DOHH2 (cell line): ENCODE measurements around the gene SFRP5.

Experiments
- H3F3A ChIP-seq: fragments of 200-600 bp; sonication (generic), shearing (Covaris generic); 2 replicates; pipeline ENCODE4 v1.6.0; 2016; ENCODE audit warnings: antibody characterized with exemption, mild to moderate bottlenecking; ENCODE audit not compliant: control insufficient read depth, insufficient read depth
- H3K27ac ChIP-seq: fragments of 200-600 bp; sonication (generic); 2 replicates; pipeline ENCODE4 v1.5.1; 2014; ENCODE audit warnings: low read depth, mild to moderate bottlenecking, low read length, moderate library complexity
- H3K27me3 ChIP-seq: fragments of 200-600 bp; sonication (generic); 2 replicates; pipeline ENCODE4 v1.6.1; 2014; ENCODE audit warnings: mild to moderate bottlenecking, low read length, mixed read lengths; ENCODE audit not compliant: control insufficient read depth
- H3K36me3 ChIP-seq: fragments of 200-600 bp; sonication (generic); 2 replicates; pipeline ENCODE4 v1.6.1; 2014; ENCODE audit warnings: mild to moderate bottlenecking, low read length, moderate library complexity, mixed read lengths; ENCODE audit not compliant: control insufficient read depth
- H3K4me1 ChIP-seq: fragments of 200-600 bp; sonication (generic); 2 replicates; pipeline ENCODE4 v1.6.1; 2014; ENCODE audit warnings: mild to moderate bottlenecking, low read length, mixed read lengths; ENCODE audit not compliant: control insufficient read depth
- H3K4me2 ChIP-seq: fragments of 200-600 bp; sonication (generic); 2 replicates; pipeline ENCODE4 v1.6.0; 2014; ENCODE audit warnings: mild to moderate bottlenecking, low read length, moderate library complexity
- H3K4me3 ChIP-seq: fragments of 200-600 bp; sonication (generic); 2 replicates; pipeline ENCODE4 v1.5.1; 2014; ENCODE audit warnings: mild to moderate bottlenecking, low read length, mixed read lengths
- H3K79me2 ChIP-seq: fragments of 200-600 bp; sonication (generic); 2 replicates; pipeline ENCODE4 v1.6.1; 2014; ENCODE audit warnings: mild to moderate bottlenecking, low read length, mixed read lengths; ENCODE audit not compliant: control insufficient read depth
- H3K9me2 ChIP-seq: fragments of 200-600 bp; sonication (generic); replicated peaks from 2 replicates; pipeline ENCODE4 v1.6.1; 2014; ENCODE audit warnings: mild to moderate bottlenecking, low read length, mixed read lengths; ENCODE audit not compliant: control insufficient read depth
- H3K9me3 ChIP-seq: fragments of 200-600 bp; sonication (generic); 2 replicates; pipeline ENCODE4 v1.6.1; 2014; ENCODE audit warnings: antibody characterized with exemption, low read length, mixed read lengths; ENCODE audit not compliant: control insufficient read depth, insufficient read depth
- H4K20me1 ChIP-seq: fragments of 200-600 bp; sonication (generic); 2 replicates; pipeline ENCODE4 v1.6.0; 2014; ENCODE audit warnings: low read depth, mild to moderate bottlenecking, antibody characterized with exemption, low read length, moderate library complexity; ENCODE audit not compliant: control insufficient read depth, insufficient read depth
- EZH2phosphoT487 ChIP-seq: fragments of 200-600 bp; sonication (generic); IDR thresholded peaks from 2 replicates; pipeline ENCODE4 v1.6.1; 2017; ENCODE audit warnings: borderline replicate concordance, mild to moderate bottlenecking, antibody characterized with exemption, low read length, moderate library complexity, mixed read lengths
- TF ChIP-seq, protein P1 (sequence below): fragments of 200-600 bp; sonication (generic); IDR thresholded peaks from one replicate; pipeline ENCODE4 v1.5.1; 2014; ENCODE audit warnings: antibody characterized with exemption, mild to moderate bottlenecking, low read depth, low read length; ENCODE audit not compliant: poor library complexity, severe bottlenecking

The SFRP5 gene

DNA sequence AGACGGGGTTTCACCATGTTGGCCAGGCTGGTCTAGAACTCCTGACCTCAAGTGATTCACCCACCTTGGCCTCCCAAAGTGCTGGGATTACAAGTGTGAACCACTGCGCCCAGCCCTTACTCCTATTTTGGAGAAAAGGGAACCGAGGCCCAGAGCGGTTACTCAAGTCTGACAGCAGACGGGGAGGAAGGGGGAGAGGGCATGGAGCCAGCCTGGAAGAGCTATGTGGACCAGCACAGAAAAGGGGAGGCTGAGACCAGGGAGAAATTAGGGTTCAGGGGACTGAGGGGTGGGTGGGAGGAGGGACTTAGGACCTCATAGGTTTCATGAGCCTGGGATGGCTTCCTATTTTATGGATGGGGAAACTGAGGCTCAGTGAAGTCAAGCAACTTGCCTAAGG is 1.5 kb downstream of the SFRP5 start:
- H3K9me2 ChIP-seq, result no peaks in the 10 kb centered on the region
- H3K79me2 ChIP-seq, result no peaks in the 10 kb centered on the region
- H3K4me2 ChIP-seq, result no peak overlapping the region
- H3F3A ChIP-seq, result no peaks in the 10 kb centered on the region
- peaks cover 26% of the 10 kb centered on the region for H3K27me3 ChIP-seq
- no peaks in the 10 kb centered on the region for H3K9me3 ChIP-seq
- H3K4me3 ChIP-seq, result no peak overlapping the region
- no peaks in the 10 kb centered on the region for H4K20me1 ChIP-seq
- peaks cover 1% of the 10 kb centered on the region; the same call in 1 of the 2 replicates for H3K4me1 ChIP-seq
- H3K27ac ChIP-seq, result no peak overlapping the region
- H3K36me3 ChIP-seq, result no peaks in the 10 kb centered on the region
- TF ChIP-seq, protein P1, sequence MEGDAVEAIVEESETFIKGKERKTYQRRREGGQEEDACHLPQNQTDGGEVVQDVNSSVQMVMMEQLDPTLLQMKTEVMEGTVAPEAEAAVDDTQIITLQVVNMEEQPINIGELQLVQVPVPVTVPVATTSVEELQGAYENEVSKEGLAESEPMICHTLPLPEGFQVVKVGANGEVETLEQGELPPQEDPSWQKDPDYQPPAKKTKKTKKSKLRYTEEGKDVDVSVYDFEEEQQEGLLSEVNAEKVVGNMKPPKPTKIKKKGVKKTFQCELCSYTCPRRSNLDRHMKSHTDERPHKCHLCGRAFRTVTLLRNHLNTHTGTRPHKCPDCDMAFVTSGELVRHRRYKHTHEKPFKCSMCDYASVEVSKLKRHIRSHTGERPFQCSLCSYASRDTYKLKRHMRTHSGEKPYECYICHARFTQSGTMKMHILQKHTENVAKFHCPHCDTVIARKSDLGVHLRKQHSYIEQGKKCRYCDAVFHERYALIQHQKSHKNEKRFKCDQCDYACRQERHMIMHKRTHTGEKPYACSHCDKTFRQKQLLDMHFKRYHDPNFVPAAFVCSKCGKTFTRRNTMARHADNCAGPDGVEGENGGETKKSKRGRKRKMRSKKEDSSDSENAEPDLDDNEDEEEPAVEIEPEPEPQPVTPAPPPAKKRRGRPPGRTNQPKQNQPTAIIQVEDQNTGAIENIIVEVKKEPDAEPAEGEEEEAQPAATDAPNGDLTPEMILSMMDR, result no peak
- TF ChIP-seq EZH2phosphoT487, result no peak

DNA sequence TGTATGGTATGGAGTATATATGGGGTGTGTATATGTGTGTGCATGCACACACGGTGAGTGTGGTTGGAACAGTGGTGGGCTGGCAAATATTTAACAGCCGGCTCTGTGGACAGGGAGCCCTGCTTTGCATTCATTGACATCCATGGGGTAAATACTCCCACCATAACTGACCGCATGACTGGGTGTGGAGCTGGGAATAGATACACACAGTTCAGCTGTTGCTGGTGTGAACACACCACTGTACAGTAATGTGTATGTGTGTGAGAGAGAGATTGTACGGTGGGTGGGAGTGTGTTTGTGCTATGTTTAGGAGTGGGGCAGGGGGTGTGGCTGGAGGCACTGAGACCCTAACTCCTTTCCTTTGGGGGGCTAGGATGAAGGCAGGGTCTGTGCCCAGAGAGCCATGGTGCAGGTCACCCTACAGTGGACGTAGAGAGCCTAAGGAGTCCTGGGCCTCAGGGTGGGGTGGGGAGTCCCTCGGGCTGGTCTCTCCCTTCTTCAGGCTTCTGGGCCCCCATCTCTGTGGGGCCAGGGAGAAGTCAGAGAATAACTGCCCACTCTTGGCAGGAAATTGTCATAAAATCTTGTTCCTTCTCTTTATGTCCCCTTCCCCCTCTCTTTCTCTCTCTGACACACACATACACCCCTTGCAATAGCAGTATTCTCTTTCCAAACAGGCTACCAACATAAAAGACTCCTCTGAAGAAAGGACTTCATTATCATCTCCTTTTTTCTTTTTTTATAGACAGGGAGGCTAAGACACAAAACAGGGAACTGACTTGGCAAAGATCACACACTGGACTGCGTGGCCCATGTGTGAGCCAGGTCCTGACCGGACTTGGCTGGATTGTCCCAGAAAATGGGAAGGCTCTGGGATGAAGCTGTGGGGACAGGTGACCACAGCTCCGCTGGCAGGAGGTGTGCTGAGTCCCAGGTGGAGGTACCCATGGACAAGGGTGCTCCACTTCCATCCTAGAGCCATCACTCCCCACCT is 3.2 kb downstream of the SFRP5 start:
- H3F3A ChIP-seq, result no peaks in the 10 kb centered on the region; the same call in 1 of the 2 replicates
- no peaks in the 10 kb centered on the region for H3K9me3 ChIP-seq
- peaks cover 16% of the 10 kb centered on the region for H3K4me1 ChIP-seq
- H3K27me3 ChIP-seq, result peaks cover 26% of the 10 kb centered on the region
- no peak overlapping the region for H3K4me3 ChIP-seq
- no peaks in the 10 kb centered on the region for H3K36me3 ChIP-seq
- TF ChIP-seq, protein P1, result no peak
- TF ChIP-seq EZH2phosphoT487, result no peak
- H4K20me1 ChIP-seq, result no peaks in the 10 kb centered on the region
- no peak overlapping the region for H3K27ac ChIP-seq
- no peaks in the 10 kb centered on the region for H3K79me2 ChIP-seq
- no peaks in the 10 kb centered on the region for H3K9me2 ChIP-seq
- H3K4me2 ChIP-seq, result no peak overlapping the region

DNA sequence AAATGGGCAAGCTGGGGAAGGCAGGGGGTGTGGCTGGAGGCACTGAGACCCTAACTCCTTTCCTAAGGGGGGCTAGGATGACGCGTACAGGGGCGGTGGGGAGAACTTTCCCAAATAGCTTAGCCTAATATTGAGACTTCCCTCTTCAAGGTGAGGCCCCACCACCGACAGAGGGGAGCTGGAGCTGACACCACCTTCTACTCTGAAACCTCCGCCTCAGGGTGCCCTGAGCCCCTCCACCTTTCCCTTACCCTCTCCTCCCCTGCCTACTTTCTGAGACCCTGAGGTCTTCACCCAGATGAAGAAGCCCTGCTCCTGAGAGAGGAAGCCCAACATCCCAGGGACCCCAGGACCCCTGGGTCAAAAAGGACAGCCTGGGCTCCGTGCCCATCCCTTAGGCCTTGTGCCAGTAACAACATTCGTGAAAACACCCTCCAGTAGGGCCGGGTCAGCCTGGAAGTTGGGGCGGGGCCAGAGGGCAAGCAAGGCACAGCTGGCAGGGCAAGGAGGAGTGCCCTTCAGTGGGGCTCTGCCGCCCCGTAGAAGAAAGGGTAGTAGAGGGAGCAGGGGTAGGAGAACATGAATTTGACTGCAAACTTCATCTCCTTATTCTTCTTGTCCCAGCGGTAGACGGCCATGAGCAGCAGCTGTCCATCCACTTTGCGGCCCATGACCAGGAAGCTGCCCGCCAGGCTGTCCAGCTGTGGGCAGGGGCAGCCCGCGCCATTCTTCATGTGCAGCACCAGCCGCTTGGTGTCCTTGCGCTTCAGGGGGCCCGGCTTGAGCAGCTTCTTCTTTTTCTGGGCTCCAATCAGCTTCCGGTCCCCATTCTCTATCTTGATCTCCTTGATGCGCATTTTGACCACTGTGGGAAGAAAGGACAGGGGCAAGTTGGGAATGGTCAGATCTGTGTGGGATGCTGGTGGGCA is 4.5 kb downstream of the SFRP5 start:
- Histone ChIP-seq H3K4me2 (no peak overlapping the region), H3K36me3 (peaks cover 3% of the 10 kb centered on the region; the same call in 1 of the 2 replicates), H4K20me1 (no peaks in the 10 kb centered on the region), H3K27me3 (peaks cover 16% of the 10 kb centered on the region), H3K4me3 (no peak overlapping the region), H3K27ac (no peak overlapping the region), H3K9me3 (no peaks in the 10 kb centered on the region), H3K4me1 (peaks cover 24% of the 10 kb centered on the region), H3K79me2 (no peaks in the 10 kb centered on the region), H3K9me2 (no peaks in the 10 kb centered on the region), H3F3A (no peaks in the 10 kb centered on the region; the same call in 1 of the 2 replicates)
- TF ChIP-seq, protein P1, result no peak
- TF ChIP-seq EZH2phosphoT487, result no peak
